ENCODE data around the gene FSIP1. TPM values are rescaled to one million over a fixed set of nuclear protein-coding genes. Genes with fewer than 3 reads are reported as not detected.

The FSIP1 gene
- polyA plus RNA-seq, 2 of the 4 experiments (the other 2 are of a cell fraction), result 0.71 to 0.93 TPM

- no peak overlapping the region for H3K4me3 ChIP-seq
- no peak for ATAC-seq
- H3K4me1 ChIP-seq, result no peaks in the 10 kb centered on the region
- POLR2A ChIA-PET, result no interaction called here
- no peak for DNase-seq (ENCODE audit: low read depth in 1 of 2, low spot score in 1 of 2)
- H3K9me3 ChIP-seq, result no peaks in the 10 kb centered on the region
- WGBS (ENCODE audit: missing lambda C conversion rate), result 73% methylated on average over 4 of the region's 4 CpGs
- no peak for FAIRE-seq
- no peak overlapping the region for H3K27ac ChIP-seq
- no peak overlapping the region for H3K4me2 ChIP-seq
- CTCF ChIA-PET, result interaction anchor here (0.7 to 1.1 kb wide), 4 partner anchors 14 to 312 kb away, joined by 3 to 4 read pairs (median 4); no protein-coding TSS in a partner anchor
- no peak for TF ChIP-seq NPAS2 (CRISPR knock-in tag; IDR thresholded peaks at IDR 0.05; ENCODE audit: borderline replicate concordance)
- TF ChIP-seq RFX5 (IDR thresholded peaks at IDR 0.05), result no peak
- TF ChIP-seq POLR2AphosphoS2 (conservative IDR thresholded peaks at IDR 0.05; ENCODE audit: low read length), result no peak
- no peak for TF ChIP-seq HOXA7 (CRISPR knock-in tag; IDR thresholded peaks at IDR 0.05)
- TF ChIP-seq MAZ (IDR thresholded peaks at IDR 0.05; ENCODE audit: borderline replicate concordance, low read depth, low read length), result no peak
- no peak for TF ChIP-seq ESRRA (IDR thresholded peaks at IDR 0.05; ENCODE audit: borderline replicate concordance, low read length)
- TF ChIP-seq NR3C1 (IDR thresholded peaks at IDR 0.05), result no peak
- no peak for TF ChIP-seq HMGXB4 (CRISPR knock-in tag; IDR thresholded peaks at IDR 0.05; ENCODE audit: borderline replicate concordance)
- no peak for TF ChIP-seq FOSL2 (IDR thresholded peaks at IDR 0.05)
- no peak for TF ChIP-seq FOSL2 (CRISPR knock-in tag; IDR thresholded peaks at IDR 0.05)
- TF ChIP-seq SREBF2 (IDR thresholded peaks at IDR 0.05), result no peak
- no peak for TF ChIP-seq ZSCAN20 (CRISPR knock-in tag; IDR thresholded peaks at IDR 0.05)
- no peak for TF ChIP-seq EHF (CRISPR knock-in tag; IDR thresholded peaks at IDR 0.05)
- TF ChIP-seq ELK1 (IDR thresholded peaks at IDR 0.05; ENCODE audit: low read depth, low read length), result no peak
- no peak for TF ChIP-seq HOXB5 (CRISPR knock-in tag; IDR thresholded peaks at IDR 0.05)
- no peak for TF ChIP-seq EP300 (IDR thresholded peaks at IDR 0.05)
- TF ChIP-seq ZFP36 (IDR thresholded peaks at IDR 0.05; ENCODE audit: borderline replicate concordance, partially characterized antibody), result no peak
- TF ChIP-seq USF2 (IDR thresholded peaks at IDR 0.05), result no peak
Measured at GRCh38 chr15:39803016-39803415, 20.4 kb upstream of the FSIP1 start.

DNA sequence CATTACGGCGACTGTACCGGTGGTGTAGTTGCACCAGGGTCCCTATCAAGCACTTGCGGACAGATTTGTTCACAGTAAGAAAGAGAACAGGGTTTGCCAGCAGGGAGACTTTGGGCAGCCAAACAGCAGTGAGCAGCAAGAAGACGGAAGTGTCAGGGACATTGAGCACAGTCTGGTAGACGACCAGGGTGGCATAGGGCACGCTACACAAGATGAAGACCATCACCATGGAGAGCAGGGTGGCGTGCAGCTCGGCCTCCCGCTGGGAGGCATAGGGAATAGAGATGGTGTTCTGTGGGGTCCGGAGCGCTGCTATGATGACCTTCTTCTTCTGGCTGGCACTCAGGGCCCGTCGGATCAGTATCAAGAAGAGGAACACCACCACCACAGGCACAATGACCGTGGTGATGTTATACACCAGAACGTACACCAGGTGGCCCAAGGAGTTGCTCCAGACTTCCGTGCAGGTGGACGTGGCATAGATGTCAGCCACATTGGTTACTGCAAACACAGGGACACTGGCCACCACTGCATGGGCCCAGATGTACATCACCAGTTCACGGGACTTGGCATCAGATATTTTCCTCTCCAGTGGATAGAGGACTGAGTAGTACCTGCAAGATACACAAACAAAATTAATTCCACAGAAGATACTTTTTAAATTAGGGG, 19.1 kb upstream of the FSIP1 start:
- FAIRE-seq (no peak), DNase-seq (ENCODE audit: low read depth in 1 of 2, low spot score in 1 of 2) (peak; percentile 31 to 48), ATAC-seq (peak; percentile 77 to 87; a peak in 5 of 6 replicates)
- Histone ChIP-seq H3K4me1 (no peaks in the 10 kb centered on the region), H3K9me3 (no peaks in the 10 kb centered on the region), H3K4me2 (no peak overlapping the region), H3K27ac (no peak overlapping the region), H3K4me3 (no peak overlapping the region)
- ChIA-PET CTCF (interaction anchor here (1.0 to 1.1 kb wide), 3 partner anchors 54 to 106 kb away, joined by 3 to 4 read pairs (median 3); no protein-coding TSS in a partner anchor), POLR2A (no interaction called here)
- WGBS (ENCODE audit: missing lambda C conversion rate), result 57% methylated on average over 14 of the region's 19 CpGs
- TF ChIP-seq RNF2 (IDR thresholded peaks at IDR 0.05; ENCODE audit: borderline replicate concordance, low read depth), result no peak
- no peak for TF ChIP-seq HOXB5 (CRISPR knock-in tag; IDR thresholded peaks at IDR 0.05)
- peak; percentile 51 for TF ChIP-seq SMC3 (IDR thresholded peaks at IDR 0.05)
- TF ChIP-seq CHD4 (IDR thresholded peaks at IDR 0.05; ENCODE audit: borderline replicate concordance), result no peak
- TF ChIP-seq EHMT2 (IDR thresholded peaks at IDR 0.05; ENCODE audit: low read depth), result no peak
- no peak for TF ChIP-seq ZSCAN20 (CRISPR knock-in tag; IDR thresholded peaks at IDR 0.05)
- TF ChIP-seq, protein P1, sequence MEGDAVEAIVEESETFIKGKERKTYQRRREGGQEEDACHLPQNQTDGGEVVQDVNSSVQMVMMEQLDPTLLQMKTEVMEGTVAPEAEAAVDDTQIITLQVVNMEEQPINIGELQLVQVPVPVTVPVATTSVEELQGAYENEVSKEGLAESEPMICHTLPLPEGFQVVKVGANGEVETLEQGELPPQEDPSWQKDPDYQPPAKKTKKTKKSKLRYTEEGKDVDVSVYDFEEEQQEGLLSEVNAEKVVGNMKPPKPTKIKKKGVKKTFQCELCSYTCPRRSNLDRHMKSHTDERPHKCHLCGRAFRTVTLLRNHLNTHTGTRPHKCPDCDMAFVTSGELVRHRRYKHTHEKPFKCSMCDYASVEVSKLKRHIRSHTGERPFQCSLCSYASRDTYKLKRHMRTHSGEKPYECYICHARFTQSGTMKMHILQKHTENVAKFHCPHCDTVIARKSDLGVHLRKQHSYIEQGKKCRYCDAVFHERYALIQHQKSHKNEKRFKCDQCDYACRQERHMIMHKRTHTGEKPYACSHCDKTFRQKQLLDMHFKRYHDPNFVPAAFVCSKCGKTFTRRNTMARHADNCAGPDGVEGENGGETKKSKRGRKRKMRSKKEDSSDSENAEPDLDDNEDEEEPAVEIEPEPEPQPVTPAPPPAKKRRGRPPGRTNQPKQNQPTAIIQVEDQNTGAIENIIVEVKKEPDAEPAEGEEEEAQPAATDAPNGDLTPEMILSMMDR (IDR thresholded peaks at IDR 0.05), result peak; percentile 29; the same call in 1 of the 3 replicates
- peak; percentile 39 to 50; a peak in 4 of 5 replicates for TF ChIP-seq RAD21 (conservative IDR thresholded peaks at IDR 0.05 in 1 of 2, IDR thresholded peaks at IDR 0.05 in 1 of 2)
- TF ChIP-seq CEBPB (IDR thresholded peaks at IDR 0.05), result no peak
- TF ChIP-seq POLR2A (IDR thresholded peaks at IDR 0.05; ENCODE audit: low read length), result no peak
- TF ChIP-seq ZFP36 (IDR thresholded peaks at IDR 0.05; ENCODE audit: borderline replicate concordance, partially characterized antibody), result no peak
